ENCODE data around the gene PRXL2C. TPM values are rescaled to one million over a fixed set of nuclear protein-coding genes. Genes with fewer than 3 reads are reported as not detected.

The PRXL2C gene
- total and polyA plus RNA-seq, 2 of the 13 experiments (the other 11 are each of a cell fraction or from before 2014, with no cell fraction given) = 11.0 to 13.2 TPM

- TF ChIP-seq ATF7 (IDR thresholded peaks at IDR 0.05) = peak; percentile 12; the same call in 1 of the 2 replicates
- no peak for TF ChIP-seq ATF7 (CRISPR knock-in tag; IDR thresholded peaks at IDR 0.05)
- TF ChIP-seq ZEB1 (IDR thresholded peaks at IDR 0.05; ENCODE audit: insufficient replicate concordance, low read depth) = no peak
- no peak for TF ChIP-seq PRDM4 (CRISPR knock-in tag; IDR thresholded peaks at IDR 0.05; ENCODE audit: borderline replicate concordance)
- TF ChIP-seq SOX5 (CRISPR knock-in tag; IDR thresholded peaks at IDR 0.05; ENCODE audit: borderline replicate concordance) = peak; percentile 72; the same call in 1 of the 2 replicates
- TF ChIP-seq ZNF720 (CRISPR knock-in tag; IDR thresholded peaks at IDR 0.05) = no peak
- TF ChIP-seq SP140L (CRISPR knock-in tag; IDR thresholded peaks at IDR 0.05; ENCODE audit: borderline replicate concordance) = no peak
- peak; percentile 38; the same call in 1 of the 2 replicates for TF ChIP-seq ZNF362 (CRISPR knock-in tag; IDR thresholded peaks at IDR 0.05; ENCODE audit: borderline replicate concordance)
- TF ChIP-seq SP5 (CRISPR knock-in tag; IDR thresholded peaks at IDR 0.05; ENCODE audit: borderline replicate concordance, low read depth) = no peak
- no peak for TF ChIP-seq PAX8 (CRISPR knock-in tag; IDR thresholded peaks at IDR 0.05; ENCODE audit: borderline replicate concordance)
- TF ChIP-seq IKZF4 (CRISPR knock-in tag; IDR thresholded peaks at IDR 0.05; ENCODE audit: borderline replicate concordance, low read depth, not compliant biosample characterization) = no peak
- no peak for TF ChIP-seq ZC3H13 (CRISPR knock-in tag; IDR thresholded peaks at IDR 0.05)
- no peak for TF ChIP-seq KLF12 (CRISPR knock-in tag; IDR thresholded peaks at IDR 0.05; ENCODE audit: borderline replicate concordance)
- no peak for TF ChIP-seq RORA (CRISPR knock-in tag; IDR thresholded peaks at IDR 0.05)
- TF ChIP-seq HHEX (CRISPR knock-in tag; IDR thresholded peaks at IDR 0.05) = no peak
- TF ChIP-seq ZNF614 (CRISPR knock-in tag; IDR thresholded peaks at IDR 0.05; ENCODE audit: borderline replicate concordance) = 0 out of 2 replicates have a peak, but pooled peaks have one; percentile 17
- no peak for TF ChIP-seq ZNF570 (CRISPR knock-in tag; IDR thresholded peaks at IDR 0.05; ENCODE audit: borderline replicate concordance)
- no peak for TF ChIP-seq ATF6 (CRISPR knock-in tag; conservative IDR thresholded peaks at IDR 0.05)
- no peak for TF ChIP-seq FOXA1 (IDR thresholded peaks at IDR 0.05)
- peak; percentile 40; the same call in 1 of the 2 replicates for TF ChIP-seq FOXA1 (CRISPR knock-in tag; IDR thresholded peaks at IDR 0.05)
- no peak for TF ChIP-seq SIX4 (CRISPR knock-in tag; IDR thresholded peaks at IDR 0.05)
- TF ChIP-seq, protein P1, sequence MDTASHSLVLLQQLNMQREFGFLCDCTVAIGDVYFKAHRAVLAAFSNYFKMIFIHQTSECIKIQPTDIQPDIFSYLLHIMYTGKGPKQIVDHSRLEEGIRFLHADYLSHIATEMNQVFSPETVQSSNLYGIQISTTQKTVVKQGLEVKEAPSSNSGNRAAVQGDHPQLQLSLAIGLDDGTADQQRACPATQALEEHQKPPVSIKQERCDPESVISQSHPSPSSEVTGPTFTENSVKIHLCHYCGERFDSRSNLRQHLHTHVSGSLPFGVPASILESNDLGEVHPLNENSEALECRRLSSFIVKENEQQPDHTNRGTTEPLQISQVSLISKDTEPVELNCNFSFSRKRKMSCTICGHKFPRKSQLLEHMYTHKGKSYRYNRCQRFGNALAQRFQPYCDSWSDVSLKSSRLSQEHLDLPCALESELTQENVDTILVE (CRISPR knock-in tag; IDR thresholded peaks at IDR 0.05) = no peak
- peak; percentile 34; the same call in 1 of the 2 replicates for TF ChIP-seq FOXA3 (CRISPR knock-in tag; IDR thresholded peaks at IDR 0.05)
- TF ChIP-seq CEBPB (IDR thresholded peaks at IDR 0.05; ENCODE audit: borderline replicate concordance, low read depth, low read length) = peak; percentile 39; the same call in 1 of the 2 replicates
Measured at GRCh38 chr9:96660692-96661248, 5.7 kb upstream of the PRXL2C start (continued).
